ENCODE data around the gene PGGT1B. TPM values are rescaled to one million over a fixed set of nuclear protein-coding genes. Genes with fewer than 3 reads are reported as not detected.

PGGT1B gene
- total RNA-seq, 2 experiments from 2014 or later: 37.7 to 38.3 TPM

GRCh38 chr5:115231598-115231997 is 31.1 kb downstream of the PGGT1B start:
- no peak for ATAC-seq
- TF ChIP-seq CTCF (IDR thresholded peaks at IDR 0.05): no peak
- no peaks in the 10 kb centered on the region for H3K4me1 Mint-ChIP-seq (ENCODE audit: low read depth)
- intact Hi-C loops (cut with micrococcal nuclease): no loop called here
- no peak overlapping the region for H3K27ac Mint-ChIP-seq
- ChIA-PET POLR2A (no interaction called here), CTCF (no interaction called here)
- no peak for DNase-seq
- no peak overlapping the region for H3K4me3 Mint-ChIP-seq
- H3K27me3 Mint-ChIP-seq: no peaks in the 10 kb centered on the region
- H3K9me3 Mint-ChIP-seq: no peaks in the 10 kb centered on the region
- peaks cover 22% of the 10 kb centered on the region for H3K36me3 Mint-ChIP-seq (ENCODE audit: low read depth)

DNA sequence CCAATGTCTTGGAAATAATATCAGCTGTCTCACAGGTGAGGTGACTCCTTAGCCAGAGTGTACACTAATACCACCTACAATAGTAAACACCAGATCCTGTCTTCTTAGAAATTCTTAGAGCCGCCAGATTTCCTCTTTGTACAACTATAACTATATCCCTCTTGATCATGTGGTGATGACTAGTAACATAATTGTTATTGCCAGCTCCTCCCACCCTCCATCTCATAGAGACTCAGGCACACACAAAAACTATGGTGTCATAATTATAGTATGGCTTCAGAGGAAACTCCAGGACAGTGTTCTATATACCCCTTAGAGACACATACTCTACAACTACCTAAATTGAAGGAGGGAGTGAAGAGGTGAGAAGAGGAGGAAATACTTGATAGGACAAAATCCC is 33.1 kb downstream of the PGGT1B start:
- no peak overlapping the region for H3K27ac Mint-ChIP-seq
- POLR2A ChIA-PET: no interaction called here
- intact Hi-C loops (cut with micrococcal nuclease): no loop called here
- DNase-seq (no peak), ATAC-seq (peak; percentile 51)
- H3K4me3 Mint-ChIP-seq: no peak overlapping the region
- peaks cover 23% of the 10 kb centered on the region for H3K36me3 Mint-ChIP-seq (ENCODE audit: low read depth)
- CTCF ChIA-PET: no interaction called here
- no peaks in the 10 kb centered on the region for H3K4me1 Mint-ChIP-seq (ENCODE audit: low read depth)
- H3K9me3 Mint-ChIP-seq: no peaks in the 10 kb centered on the region
- TF ChIP-seq CTCF (IDR thresholded peaks at IDR 0.05): no peak
- no peaks in the 10 kb centered on the region for H3K27me3 Mint-ChIP-seq

DNA sequence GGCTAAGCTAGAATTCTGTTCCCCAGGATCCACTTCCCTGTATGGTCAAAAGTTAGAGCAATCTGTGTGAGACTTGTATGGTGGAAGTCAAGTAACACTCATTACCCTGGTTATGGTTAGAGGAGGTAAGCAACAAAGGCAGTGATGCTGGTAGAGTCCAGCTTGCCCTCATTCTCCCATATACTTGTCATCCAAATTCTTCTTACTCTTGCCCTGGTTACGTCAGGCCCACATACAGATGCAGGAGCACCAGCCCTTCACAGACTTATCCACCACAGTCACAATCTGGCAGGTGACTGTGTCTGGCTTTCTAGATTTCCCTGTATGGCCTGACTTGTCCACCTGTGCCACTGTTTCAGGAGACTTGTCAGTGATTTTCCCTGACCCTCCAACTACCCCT is 35.4 kb downstream of the PGGT1B start:
- POLR2A ChIA-PET: no interaction called here
- Mint-ChIP-seq H3K4me1 (ENCODE audit: low read depth) (peaks cover 2% of the 10 kb centered on the region), H3K36me3 (ENCODE audit: low read depth) (peaks cover 25% of the 10 kb centered on the region), H3K27ac (no peak overlapping the region), H3K9me3 (no peaks in the 10 kb centered on the region), H3K27me3 (no peaks in the 10 kb centered on the region), H3K4me3 (no peak overlapping the region)
- ATAC-seq: no peak
- CTCF ChIA-PET: interaction anchor here (1.5 kb wide), 1 partner anchor 20 kb away, joined by 4 read pairs; no protein-coding TSS in a partner anchor
- TF ChIP-seq CTCF (IDR thresholded peaks at IDR 0.05): no peak
- intact Hi-C loops (cut with micrococcal nuclease): no loop called here
- DNase-seq: no peak

- Mint-ChIP-seq H3K9me3 (no peaks in the 10 kb centered on the region), H3K36me3 (ENCODE audit: low read depth) (peaks cover 13% of the 10 kb centered on the region), H3K4me1 (ENCODE audit: low read depth) (peaks cover 9% of the 10 kb centered on the region), H3K27me3 (no peaks in the 10 kb centered on the region), H3K27ac (no peak overlapping the region), H3K4me3 (no peak overlapping the region)
- no peak for TF ChIP-seq CTCF (IDR thresholded peaks at IDR 0.05)
- ChIA-PET CTCF (no interaction called here), POLR2A (no interaction called here)
- ATAC-seq: no peak
- DNase-seq: no peak
- intact Hi-C loops (cut with micrococcal nuclease): no loop called here
These were observed 48.1 kb downstream of the PGGT1B start for GRCh38 chr5:115214541-115214940.

DNA sequence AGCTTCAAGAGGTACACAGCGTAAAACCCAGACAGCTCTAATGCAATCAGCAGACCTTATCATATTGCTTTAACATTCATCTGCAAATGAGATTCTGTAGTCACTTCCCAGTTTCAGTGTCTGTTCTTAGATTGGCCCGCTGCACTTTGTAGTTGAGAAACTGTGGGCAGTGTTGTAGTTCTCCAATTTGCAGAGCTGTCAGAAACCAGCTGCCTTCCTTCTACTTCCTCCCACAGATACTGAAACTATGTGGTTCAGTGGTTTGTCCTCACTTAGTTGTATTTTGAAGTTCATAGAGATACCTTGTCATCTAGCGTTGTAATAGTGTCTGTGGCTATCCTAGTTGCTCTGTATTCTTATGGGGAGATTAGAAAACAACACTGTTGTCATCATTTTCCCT is 53.4 kb downstream of the PGGT1B start:
- peaks cover 10% of the 10 kb centered on the region for H3K36me3 Mint-ChIP-seq (ENCODE audit: low read depth)
- no peaks in the 10 kb centered on the region for H3K27me3 Mint-ChIP-seq
- TF ChIP-seq CTCF (IDR thresholded peaks at IDR 0.05): no peak
- POLR2A ChIA-PET: interaction anchor here (1.2 kb wide), 1 partner anchor 30 kb away, joined by 4 read pairs; no protein-coding TSS in a partner anchor
- H3K4me1 Mint-ChIP-seq (ENCODE audit: low read depth): peaks cover 16% of the 10 kb centered on the region
- CTCF ChIA-PET: interaction anchor here (1.0 to 1.1 kb wide), 2 partner anchors 9 to 54 kb away, joined by 3 read pairs; partner anchors contain the start of gene PGGT1B
- DNase-seq (peak; percentile 74), ATAC-seq (peak; percentile 96)
- intact Hi-C loops (cut with micrococcal nuclease): no loop called here
- no peaks in the 10 kb centered on the region for H3K9me3 Mint-ChIP-seq
- H3K4me3 Mint-ChIP-seq: no peak overlapping the region
- H3K27ac Mint-ChIP-seq: no peak overlapping the region

Data from activated CD8-positive, alpha-beta T cell treated with anti-CD3 and anti-CD28 coated beads for 36 hours (primary cell).